Fibroblast of mammary gland (primary cell): ENCODE measurements around the gene NRN1.
"Not testable (repeated sequence)": the region's sequence is repeated elsewhere in the genome, so short reads cannot be mapped to it uniquely, and the experiment has no call there.

Experiments
- DNase-seq: peaks from one replicate; pipeline ENCODE4 v3.0.0-alpha.2; 2010; ENCODE audit warnings: low read depth
- H3K4me3 ChIP-seq: 2 replicates; pipeline ENCODE4 v1.5.1; 2011; ENCODE audit warnings: low read depth, mild to moderate bottlenecking, low read length, moderate library complexity; ENCODE audit not compliant: control insufficient read depth
- CTCF ChIP-seq: conservative IDR thresholded peaks from 2 replicates; pipeline ENCODE4 v1.5.1; 2011; ENCODE audit warnings: low read depth, low read length, inconsistent platforms; ENCODE audit not compliant: control insufficient read depth, insufficient read depth

Gene NRN1

GRCh38 chr6:6026513-6027205 is 19.9 kb upstream of the NRN1 start:
- no peak for TF ChIP-seq CTCF
- H3K4me3 ChIP-seq = no peak overlapping the region
- no peak for DNase-seq

GRCh38 chr6:6025736-6026135 is 19.0 kb upstream of the NRN1 start:
- no peak for TF ChIP-seq CTCF
- no peak overlapping the region for H3K4me3 ChIP-seq
- DNase-seq = no peak

- TF ChIP-seq CTCF = no peak
- DNase-seq = no peak
- no peak overlapping the region for H3K4me3 ChIP-seq
Observed at GRCh38 chr6:6024220-6024619, 17.5 kb upstream of the NRN1 start.

- H3K4me3 ChIP-seq, DNase-seq: not testable (repeated sequence)
Observed at GRCh38 chr6:6022841-6023240, 16.1 kb upstream of the NRN1 start.

- TF ChIP-seq CTCF = no peak
- H3K4me3 ChIP-seq = peak overlapping the region; percentile 68
- peak; percentile 80 for DNase-seq
Observed at GRCh38 chr6:6008648-6009421, 2.1 kb upstream of the NRN1 start.

- peak overlapping the region; percentile 68 for H3K4me3 ChIP-seq
- no peak for DNase-seq
- TF ChIP-seq CTCF = no peak
Observed at GRCh38 chr6:6008089-6008647, 1.4 kb upstream of the NRN1 start.

GRCh38 chr6:6007366-6008088 is 802 bp upstream of the NRN1 start:
- DNase-seq = peak; percentile 36
- TF ChIP-seq CTCF = peak; percentile 22
- peak overlapping the region; percentile 68 for H3K4me3 ChIP-seq
